ENCODE data around the gene ETAA1. TPM values are rescaled to one million over a fixed set of nuclear protein-coding genes. Genes with fewer than 3 reads are reported as not detected.

ETAA1 gene
- total and polyA plus RNA-seq, 2 of the 4 experiments (the other 2 are of a cell fraction), result 6.9 to 8.1 TPM

- H3K4ac ChIP-seq (ENCODE audit: low read depth, low read length), result peak overlapping the region; percentile 28; the same call in 1 of the 2 replicates
- peak overlapping the region; percentile 62; the same call in 1 of the 2 replicates for H3K27ac ChIP-seq (ENCODE audit: insufficient read depth, low read length)
- intact Hi-C loops (cut with micrococcal nuclease) (no loop called here), in situ Hi-C loops (cut with MboI; ENCODE audit: low sequenced_read_pairs) (no loop called here), dilution Hi-C loops (cut with HindIII; ENCODE audit: low sequenced_read_pairs, unreplicated experiment) (no loop called here)
- no peaks in the 10 kb centered on the region for H3K79me1 ChIP-seq (ENCODE audit: low read depth in 1 of 2, low read length in 2 of 2)
- H3K36me3 ChIP-seq (ENCODE audit: control insufficient read depth, insufficient read depth, low read length), result no peaks in the 10 kb centered on the region
- POLR2A ChIA-PET (ENCODE audit: unreplicated experiment), result no interaction called here
- no peak overlapping the region for H4K5ac ChIP-seq (ENCODE audit: low read depth, low read length)
- H2BK120ac ChIP-seq (ENCODE audit: low read depth, low read length), result peak overlapping the region; percentile 54
- TF ChIP-seq RCOR1 (IDR thresholded peaks at IDR 0.05; ENCODE audit: insufficient replicate concordance, low read length) (no peak), CHD1 (IDR thresholded peaks at IDR 0.05; ENCODE audit: low read depth, low read length) (no peak), POLR2A (IDR thresholded peaks at IDR 0.05; ENCODE audit: low read depth, low read length) (no peak), ELK1 (IDR thresholded peaks at IDR 0.05; ENCODE audit: borderline replicate concordance, low read depth, low read length) (no peak), MAZ (IDR thresholded peaks at IDR 0.05; ENCODE audit: borderline replicate concordance, low read depth, low read length) (no peak), NFE2L2 (IDR thresholded peaks at IDR 0.05; ENCODE audit: low read depth, low read length) (no peak), CEBPB (IDR thresholded peaks at IDR 0.05; ENCODE audit: low read depth, low read length) (no peak), USF2 (IDR thresholded peaks at IDR 0.05; ENCODE audit: low read depth, low read length) (no peak), RAD21 (IDR thresholded peaks at IDR 0.05; ENCODE audit: low read length) (no peak)
- 0 out of 2 replicates have a peak overlapping the region, but pooled peaks have one; percentile 20 for H4K91ac ChIP-seq (ENCODE audit: insufficient read depth, low read depth, low read length)
- no CpG with 5 or more reads among the region's 1 CpG for WGBS, 2 experiments (ENCODE audit: extremely low coverage in 2 of 2, insufficient read length in 1 of 2)
- no peak overlapping the region for H2AFZ ChIP-seq (replicated peaks; ENCODE audit: low read length, poor library complexity)
- ATAC-seq (ENCODE audit: low read depth) (peak; percentile 49; the same call in 1 of the 2 replicates), DNase-seq (peak; percentile 38)
- H3K18ac ChIP-seq (ENCODE audit: low read depth, low read length), result peak overlapping the region; percentile 54; the same call in 1 of the 2 replicates
- 0 out of 2 replicates have a peak overlapping the region, but pooled peaks have one; percentile 70 for H3K9ac ChIP-seq (ENCODE audit: low read depth, low read length)
- peak overlapping the region; percentile 92; the same call in 1 of the 2 replicates for H3K4me2 ChIP-seq (ENCODE audit: low read depth, low read length)
- no peak overlapping the region for H3K56ac ChIP-seq (ENCODE audit: extremely low read depth, insufficient read depth, low read length)
- BruUV-seq (replicated peaks), result no TSS peak
- CTCF ChIA-PET, result interaction anchor here (0.7 kb wide), 2 partner anchors 14 kb away, joined by 3 to 4 read pairs; no protein-coding TSS in a partner anchor
- H3K14ac ChIP-seq (replicated peaks; ENCODE audit: low read depth, low read length), result 0 out of 2 replicates have a peak overlapping the region, but pooled peaks have one; percentile 60
- H2AK9ac ChIP-seq (replicated peaks; ENCODE audit: low read depth, low read length, poor library complexity), result no peak overlapping the region
- peaks cover 5% of the 10 kb centered on the region for H3K9me3 ChIP-seq (ENCODE audit: control insufficient read depth, insufficient read depth, low read length)
- H3K9me1 ChIP-seq (ENCODE audit: insufficient read depth, low read length), result 0 out of 2 replicates have a peak, but pooled peaks cover 3% of the 10 kb centered on the region
- no peak overlapping the region for H4K8ac ChIP-seq (ENCODE audit: low read depth in 2 of 2, low read length in 2 of 2)
- H2AK5ac ChIP-seq (ENCODE audit: low read depth, low read length), result no peak overlapping the region
- H3K4me3 ChIP-seq (ENCODE audit: insufficient read depth, low read depth, low read length), result no peak overlapping the region
- no peaks in the 10 kb centered on the region for H3K27me3 ChIP-seq (ENCODE audit: control insufficient read depth, insufficient read depth, low read length)
- H2BK20ac ChIP-seq (ENCODE audit: low read depth, low read length), result peak overlapping the region; percentile 31; the same call in 1 of the 2 replicates
- H3K4me1 ChIP-seq (ENCODE audit: control insufficient read depth, insufficient read depth, low read length), result no peaks in the 10 kb centered on the region
- H3K23ac ChIP-seq (ENCODE audit: low read depth, low read length), result no peak overlapping the region
- H2BK5ac ChIP-seq (ENCODE audit: low read depth, low read length, poor library complexity, severe bottlenecking), result peak overlapping the region; percentile 71
- H2BK15ac ChIP-seq (ENCODE audit: low read depth, low read length), result peak overlapping the region; percentile 81; the same call in 2 of the 3 replicates
- no peaks in the 10 kb centered on the region for H4K20me1 ChIP-seq (ENCODE audit: insufficient read depth, low read length)
Observed at GRCh38 chr2:67374949-67375348, 22.2 kb upstream of the ETAA1 start.

Measured in IMR-90 (cell line).